Neural progenitor cell (in vitro differentiated cells): ENCODE measurements around the gene PRRG1.

Experiments used
- EZH2 ChIP-seq: fragments of 200-600 bp; sonication (generic); IDR thresholded peaks from 2 replicates; pipeline ENCODE4 v1.6.1; 2017; ENCODE audit warnings: antibody characterized with exemption, mild to moderate bottlenecking, moderate library complexity
- EZH2phosphoT487 ChIP-seq: fragments of 200-600 bp; sonication (generic); IDR thresholded peaks from 2 replicates; pipeline ENCODE4 v1.6.1; 2017; ENCODE audit warnings: antibody characterized with exemption
- TF ChIP-seq, protein P1 (sequence below): fragments of 200-600 bp; sonication (generic); IDR thresholded peaks from 2 replicates; pipeline ENCODE4 v1.5.1; 2017; ENCODE audit warnings: antibody characterized with exemption, mild to moderate bottlenecking

- TF ChIP-seq, protein P1, sequence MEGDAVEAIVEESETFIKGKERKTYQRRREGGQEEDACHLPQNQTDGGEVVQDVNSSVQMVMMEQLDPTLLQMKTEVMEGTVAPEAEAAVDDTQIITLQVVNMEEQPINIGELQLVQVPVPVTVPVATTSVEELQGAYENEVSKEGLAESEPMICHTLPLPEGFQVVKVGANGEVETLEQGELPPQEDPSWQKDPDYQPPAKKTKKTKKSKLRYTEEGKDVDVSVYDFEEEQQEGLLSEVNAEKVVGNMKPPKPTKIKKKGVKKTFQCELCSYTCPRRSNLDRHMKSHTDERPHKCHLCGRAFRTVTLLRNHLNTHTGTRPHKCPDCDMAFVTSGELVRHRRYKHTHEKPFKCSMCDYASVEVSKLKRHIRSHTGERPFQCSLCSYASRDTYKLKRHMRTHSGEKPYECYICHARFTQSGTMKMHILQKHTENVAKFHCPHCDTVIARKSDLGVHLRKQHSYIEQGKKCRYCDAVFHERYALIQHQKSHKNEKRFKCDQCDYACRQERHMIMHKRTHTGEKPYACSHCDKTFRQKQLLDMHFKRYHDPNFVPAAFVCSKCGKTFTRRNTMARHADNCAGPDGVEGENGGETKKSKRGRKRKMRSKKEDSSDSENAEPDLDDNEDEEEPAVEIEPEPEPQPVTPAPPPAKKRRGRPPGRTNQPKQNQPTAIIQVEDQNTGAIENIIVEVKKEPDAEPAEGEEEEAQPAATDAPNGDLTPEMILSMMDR, result no peak
- TF ChIP-seq EZH2, result no peak
- TF ChIP-seq EZH2phosphoT487, result no peak
These were observed 119.1 kb downstream of the PRRG1 start for GRCh38 chrX:37468124-37468739.
